K562 (cell line): Measurements from ENCODE around the gene RNF222. TPM values are rescaled to one million over a fixed set of nuclear protein-coding genes. Genes with fewer than 3 reads are reported as not detected.

ENCODE experiments used
- ATAC-seq: fragments of 200-7000 bp; cut with Tn5 transposase; 3 replicates; pipeline ENCODE4 v1.9.1; 2020; ENCODE audit warnings: moderate library complexity
- BruUV-seq: library from RNA; stranded (reverse); fragments of 400-500 nt; replicated peaks from 2 replicates; lab custom pipeline; 2021; lab: Mats Ljungman, UMichigan
- CTCF ChIA-PET: fragments of 300-600 bp; formaldehyde crosslinking; extraction: SDS; loops from one replicate; lab custom pipeline; 2021; ENCODE audit warnings: low intra/inter-chr PET ratio; lab: Yijun Ruan, JAX
- POLR2A ChIA-PET: fragments of 300-600, 350-650 bp; sonication (Branson Sonifier 250); formaldehyde crosslinking; extraction: SDS; loops from one replicate; lab custom pipeline; 2021; ENCODE audit warnings: antibody characterized with exemption, inconsistent platforms; lab: Yijun Ruan, JAX
- DNase-seq, 4 experiments: peaks; one replicate each; pipeline versions ENCODE4 v3.0.0 to v3.0.0-alpha.2; 2011 to 2018; ENCODE audit warnings: low spot score in 3 of 4, mixed read lengths in 3 of 4; ENCODE audit errors: extremely low read depth in 1 of 4
- FAIRE-seq: peaks from 2 replicates; lab custom pipeline; 2011; peaks lifted over from hg19 to GRCh38; lab: Jason Lieb, UNC
- H2AFZ ChIP-seq: 2 replicates; pipeline ENCODE4 v1.6.0; 2011; ENCODE audit warnings: low read depth, low read length, control low read depth, inconsistent platforms
- H3K27ac ChIP-seq: fragments of 200-600 bp; 3 replicates; pipeline ENCODE4 v1.8.0; 2011; ENCODE audit warnings: low read depth, mild to moderate bottlenecking, control low read depth, inconsistent platforms, low read length, moderate library complexity, mixed read lengths; ENCODE audit errors: extremely low read depth
- H3K27me3 ChIP-seq, 2 experiments: fragments of 300-600 bp in 1 of 2; 2 replicates in 1 of 2; 3 replicates in 1 of 2; pipeline versions ENCODE4 v1.6.0 to v1.8.0; 2011; ENCODE audit warnings: inconsistent platforms in 2 of 2, low read length in 2 of 2, mild to moderate bottlenecking in 1 of 2, mixed read lengths in 1 of 2, moderate library complexity in 1 of 2; ENCODE audit not compliant: control insufficient read depth in 2 of 2, insufficient read depth in 2 of 2
- H3K36me3 ChIP-seq: fragments of 300-600 bp; 3 replicates; pipeline ENCODE4 v1.8.0; 2011; ENCODE audit warnings: mild to moderate bottlenecking, low read length, inconsistent platforms; ENCODE audit not compliant: control insufficient read depth, insufficient read depth
- H3K4me1 ChIP-seq, 2 experiments: fragments of 200-600 bp in 1 of 2; replicated peaks in 1 of 2; 2 replicates in 1 of 2; 3 replicates in 1 of 2; pipeline versions ENCODE4 v1.5.1 to v1.8.0; 2011; ENCODE audit warnings: inconsistent platforms in 2 of 2, low read length in 2 of 2, mild to moderate bottlenecking in 1 of 2, mixed read lengths in 1 of 2, moderate library complexity in 1 of 2; ENCODE audit not compliant: control insufficient read depth in 2 of 2, insufficient read depth in 2 of 2
- H3K4me2 ChIP-seq: 2 replicates; pipeline ENCODE4 v1.6.1; 2011; ENCODE audit warnings: low read length, control low read depth, inconsistent platforms, mixed read lengths; ENCODE audit not compliant: insufficient read depth
- H3K4me3 ChIP-seq: fragments of 200-600 bp; sonication (generic), shearing (Covaris generic); 2 replicates; pipeline ENCODE4 v1.5.1; 2016; ENCODE audit warnings: control low read depth, inconsistent platforms
- H3K79me2 ChIP-seq: fragments of 200-600 bp; 3 replicates; pipeline ENCODE4 v1.8.0; 2011; ENCODE audit warnings: low read length, inconsistent platforms; ENCODE audit not compliant: control insufficient read depth, insufficient read depth
- H3K9ac ChIP-seq, 2 experiments: 2 replicates each; pipeline versions ENCODE4 v1.6.0 to v1.6.1; 2011; ENCODE audit warnings: low read depth in 2 of 2, low read length in 2 of 2, control low read depth in 1 of 2, inconsistent platforms in 1 of 2, mild to moderate bottlenecking in 1 of 2, mixed read lengths in 1 of 2; ENCODE audit not compliant: insufficient read depth in 1 of 2
- H3K9me1 ChIP-seq: one replicate; pipeline ENCODE4 v1.6.0; 2011; ENCODE audit warnings: inconsistent platforms, mild to moderate bottlenecking, low read length, moderate library complexity; ENCODE audit not compliant: control insufficient read depth, insufficient read depth
- H3K9me3 ChIP-seq: replicated peaks from 2 replicates; pipeline ENCODE4 v1.5.1; 2011; ENCODE audit warnings: low read depth, low read length, inconsistent platforms; ENCODE audit not compliant: control insufficient read depth, insufficient read depth
- H4K20me1 ChIP-seq: replicated peaks from 2 replicates; pipeline ENCODE4 v1.6.1; 2011; ENCODE audit warnings: low read length, inconsistent platforms, mixed read lengths; ENCODE audit not compliant: control insufficient read depth, insufficient read depth
- CTCF ChIP-seq, 3 experiments: IDR thresholded peaks in 2 of 3; conservative IDR thresholded peaks in 1 of 3; 2 replicates each; pipeline ENCODE4 v1.5.1; 2011 to 2012; ENCODE audit warnings: low read length in 3 of 3, mild to moderate bottlenecking in 3 of 3, control low read depth in 2 of 3, improper control_type of control experiment in 1 of 3, inconsistent platforms in 1 of 3, low read depth in 1 of 3, mixed read lengths in 1 of 3, moderate library complexity in 1 of 3; ENCODE audit not compliant: insufficient read depth in 2 of 3
- E2F8 ChIP-seq: fragments of 450-650 bp; IDR thresholded peaks from 2 replicates; pipeline ENCODE4 v1.7.1; 2018; ENCODE audit warnings: mild to moderate bottlenecking, low read depth; ENCODE audit not compliant: partially characterized antibody
- ERF ChIP-seq: fragments of 450-650 bp; formaldehyde crosslinking; IDR thresholded peaks from 2 replicates; pipeline ENCODE4 v1.4.0; 2020; ENCODE audit warnings: mild to moderate bottlenecking, mixed read lengths
- ETV6 ChIP-seq, 3 experiments: fragments of 150-350 bp in 1 of 3; sonication (generic) in 1 of 3; formaldehyde crosslinking in 1 of 3; IDR thresholded peaks; 2 replicates each; pipeline versions ENCODE4 v1.6.1 to v1.8.0; 2014 to 2022; ENCODE audit warnings: borderline replicate concordance in 2 of 3, low read depth in 2 of 3, antibody characterized with exemption in 1 of 3, low read length in 1 of 3, mild to moderate bottlenecking in 1 of 3, missing genetic modification reagents in 1 of 3
- FOXA3 ChIP-seq, 2 experiments: fragments of 450-650 bp in 1 of 2; sonication (generic) in 1 of 2; formaldehyde crosslinking; IDR thresholded peaks in 1 of 2; conservative IDR thresholded peaks in 1 of 2; 2 replicates each; pipeline versions ENCODE4 v1.4.0 to v1.8.0; 2020 to 2022; ENCODE audit warnings: mild to moderate bottlenecking in 2 of 2, missing genetic modification reagents in 1 of 2
- FUS ChIP-seq: fragments of 200-400 bp; formaldehyde crosslinking; optimal IDR thresholded peaks from 2 replicates; pipeline ENCODE3; 2017; ENCODE audit warnings: low read depth, low read length
- GABPB1 ChIP-seq: sonication (generic); formaldehyde crosslinking; IDR thresholded peaks from 2 replicates; pipeline ENCODE4 v1.8.0; 2022; ENCODE audit warnings: mild to moderate bottlenecking, missing genetic modification reagents
- MAZ ChIP-seq, 2 experiments: fragments of 450-650 bp in 1 of 2; sonication (generic) in 1 of 2; formaldehyde crosslinking; IDR thresholded peaks in 1 of 2; conservative IDR thresholded peaks in 1 of 2; 2 replicates each; pipeline versions ENCODE4 v1.4.0 to v1.5.0; 2020; ENCODE audit warnings: mild to moderate bottlenecking in 1 of 2, missing genetic modification reagents in 1 of 2
- PHB ChIP-seq: fragments of 250-450 bp; sonication (Bioruptor Pico); IDR thresholded peaks from 2 replicates; pipeline ENCODE4 v1.5.0; 2021
- SLC30A9 ChIP-seq: fragments of 250-450 bp; sonication (Bioruptor Pico); IDR thresholded peaks from 2 replicates; pipeline ENCODE4 v1.8.0; 2022; ENCODE audit warnings: mild to moderate bottlenecking, moderate library complexity
- SMAD3 ChIP-seq: fragments of 450-650 bp; formaldehyde crosslinking; conservative IDR thresholded peaks from 2 replicates; pipeline ENCODE4 v1.4.0; 2020; ENCODE audit warnings: mild to moderate bottlenecking
- SUPT5H ChIP-seq: fragments of 450-650 bp; IDR thresholded peaks from 2 replicates; pipeline ENCODE4 v1.6.1; 2016
- ZBTB17 ChIP-seq: fragments of 450-650 bp; formaldehyde crosslinking; IDR thresholded peaks from 2 replicates; pipeline ENCODE4 v1.4.0; 2020; ENCODE audit warnings: mild to moderate bottlenecking
- ZNF175 ChIP-seq: fragments of 200-800 bp; sonication (Bioruptor generic); IDR thresholded peaks from 2 replicates; pipeline ENCODE4 v1.6.1; 2016; ENCODE audit warnings: low read depth, mild to moderate bottlenecking, missing genetic modification characterization, missing compliant biosample characterization
- ZNF212 ChIP-seq: fragments of 450-650 bp; formaldehyde crosslinking; IDR thresholded peaks from 2 replicates; pipeline ENCODE4 v1.4.0; 2020; ENCODE audit warnings: mild to moderate bottlenecking
- WGBS: fragments of 100-300 bp; shearing (Covaris generic); methylation state at CpG from one replicate; pipeline ENCODE4 v1.1.6; 2016; ENCODE audit warnings: low coverage, mixed read lengths; ENCODE audit not compliant: insufficient coverage; ENCODE audit errors: missing lambda C conversion rate; 5-methylcytosine and 5-hydroxymethylcytosine counted together
- in situ Hi-C: fragments of 300-500 bp; cut with MboI; formaldehyde crosslinking; loops from 4 replicates; pipeline ENCODE4 v1.15.0; 2018; ENCODE audit warnings: inconsistent platforms, mixed read lengths
- intact Hi-C: fragments of 100-400 bp; cut with micrococcal nuclease; formaldehyde crosslinking; loops from 2 replicates; pipeline ENCODE4 v1.14.2; 2022
- polyA plus RNA-seq, 8 experiments: library from polyadenylated mRNA; depleted of rRNA in 4 of 8; stranded (reverse) in 5 of 8; unstranded in 3 of 8; fragments of >200 nt; fragmentation: Nextera tagmentation in 2 of 8; fragmentation: Illumina TruSeq in 1 of 8; extraction: Ambion mirVana in 2 of 8; extraction: Trizol in 1 of 8; gene quantifications; 2 replicates each; pipeline versions ENCODE4 v1.2.1 to v1.2.3, GENCODE V29; 2011 to 2014; ENCODE audit warnings: inconsistent platforms in 1 of 8, missing spikeins in 1 of 8
- total RNA-seq, 7 experiments: library from RNA; depleted of rRNA in 6 of 7; stranded (reverse); fragments of >200 nt in 6 of 7; fragmentation: Illumina TruSeq in 2 of 7; extraction: Trizol in 2 of 7; gene quantifications; 2 replicates each; pipeline versions ENCODE4 v1.2.1 to v1.2.3, GENCODE V29; 2011 to 2021; ENCODE audit warnings: low replicate concordance in 1 of 7

Gene RNF222
- total and polyA plus RNA-seq, 9 of the 15 experiments (the other 6 are each of a cell fraction or from before 2014, with no cell fraction given), result not detected

- H3K36me3 ChIP-seq, result peaks cover 52% of the 10 kb centered on the region
- ATAC-seq (peak; percentile 98), FAIRE-seq (peak; percentile 72), DNase-seq (peak; percentile 80 to 87 (median 83))
- peak within 1 kb of the TSS; percentile 45 to 89 for H3K9ac ChIP-seq
- no peaks in the 10 kb centered on the region for H3K9me3 ChIP-seq
- H3K9me1 ChIP-seq, result no peaks in the 10 kb centered on the region
- intact Hi-C loops (loop anchor here (5.0 kb wide), 1 partner anchor 59 kb away; no protein-coding TSS in a partner anchor), in situ Hi-C loops (loop anchor here (25.0 kb wide), 1 partner anchor 1161 kb away; no protein-coding TSS in a partner anchor)
- H3K79me2 ChIP-seq, result peaks cover 30% of the 10 kb centered on the region
- CTCF ChIA-PET, result no interaction called here
- H3K4me3 ChIP-seq, result peak within 1 kb of the TSS; percentile 37
- H3K27me3 ChIP-seq, result no peaks in the 10 kb centered on the region
- WGBS, result 21% methylated on average over 23 of the region's 41 CpGs
- H4K20me1 ChIP-seq, result peaks cover 14% of the 10 kb centered on the region; the same call in 1 of the 2 replicates
- no TSS peak for BruUV-seq
- peak within 1 kb of the TSS; percentile 63 for H2AFZ ChIP-seq
- peak within 1 kb of the TSS; percentile 75 for H3K4me2 ChIP-seq
- peaks cover 13 to 18% of the 10 kb centered on the region in 2 experiments for H3K4me1 ChIP-seq
- peak within 1 kb of the TSS; percentile 50 for H3K27ac ChIP-seq
- POLR2A ChIA-PET, result interaction anchor here (0.6 to 4.6 kb wide), 9 partner anchors 11 to 257 kb away, joined by 3 to 25 read pairs (median 3); no protein-coding TSS in a partner anchor
- TF ChIP-seq GABPB1 (CRISPR knock-in tag) (peak; percentile 47; the same call in 1 of the 2 replicates), SMAD3 (CRISPR knock-in tag) (peak; percentile 79; the same call in 1 of the 2 replicates), FOXA3 (CRISPR knock-in tag; conservative IDR thresholded peaks at IDR 0.05 in 1 of 2, IDR thresholded peaks at IDR 0.05 in 1 of 2) (0 out of 4 replicates have a peak, but pooled peaks of 1 of the 2 experiments have one; percentile 8), PHB (CRISPR knock-in tag) (peak; percentile 54; the same call in 1 of the 2 replicates), ETV6 (IDR thresholded peaks at IDR 0.05; ENCODE audit: borderline replicate concordance in 1 of 2, low read depth in 2 of 2, low read length in 1 of 2) (no peak), ETV6 (CRISPR knock-in tag; IDR thresholded peaks at IDR 0.05; ENCODE audit: borderline replicate concordance) (no peak), SLC30A9 (CRISPR knock-in tag) (no peak), ERF (CRISPR knock-in tag) (peak; percentile 92), ZBTB17 (peak; percentile 47; the same call in 1 of the 2 replicates), FUS (no peak), SUPT5H (peak; percentile 88), E2F8 (peak; percentile 78), CTCF (IDR thresholded peaks at IDR 0.05 in 2 of 3, conservative IDR thresholded peaks at IDR 0.05 in 1 of 3; ENCODE audit: insufficient read depth in 2 of 3, low read depth in 1 of 3, low read length in 3 of 3) (peak; percentile 49 to 70 (median 56)), ZNF212 (CRISPR knock-in tag) (0 out of 2 replicates have a peak, but pooled peaks have one; percentile 29), ZNF175 (CRISPR knock-in tag) (0 out of 2 replicates have a peak, but pooled peaks have one; percentile 38), MAZ (CRISPR knock-in tag; conservative IDR thresholded peaks at IDR 0.05 in 1 of 2, IDR thresholded peaks at IDR 0.05 in 1 of 2) (peak; percentile 25 to 81; a peak in 2 of 4 replicates)
These were observed 21.2 kb downstream of the RNF222 start, which contains the start of gene KRABD2 for GRCh38 chr17:8376271-8377067. KRABD2 (minus strand) TSS chr17:8376704.
